Immature natural killer cell (primary cell): ENCODE data around the gene TMSB10. TPM values are rescaled to one million over a fixed set of nuclear protein-coding genes. Genes with fewer than 3 reads are reported as not detected.
A peak's percentile ranks its signal among the peaks of the same experiment; 100 is the strongest.
"Not testable (repeated sequence)": the region's sequence is repeated elsewhere in the genome, so short reads cannot be mapped to it uniquely, and the experiment has no call there.

Source experiments
- DNase-seq, 3 donors: peaks; one replicate each; pipeline ENCODE4 v3.0.0; 2022; ENCODE audit warnings: mixed read lengths in 1 of 3
- H3K27ac Mint-ChIP-seq, 6 donors: one replicate each; pipeline ENCODE4 v1.8.0; 2020; ENCODE audit warnings: mixed read lengths in 6 of 6, mild to moderate bottlenecking in 5 of 6, inconsistent platforms in 4 of 6, moderate library complexity in 3 of 6
- H3K27me3 Mint-ChIP-seq, 3 donors: one replicate each; pipeline ENCODE4 v1.8.0; 2020 to 2021; ENCODE audit warnings: low read depth in 3 of 3, mild to moderate bottlenecking in 3 of 3, mixed read lengths in 3 of 3, moderate library complexity in 3 of 3, inconsistent platforms in 1 of 3
- H3K36me3 Mint-ChIP-seq, 3 donors: one replicate each; pipeline ENCODE4 v1.8.0; 2020; ENCODE audit warnings: mixed read lengths in 3 of 3, inconsistent platforms in 2 of 3, mild to moderate bottlenecking in 2 of 3
- H3K4me1 Mint-ChIP-seq, 2 donors: one replicate each; pipeline ENCODE4 v1.8.0; 2020; ENCODE audit warnings: inconsistent platforms in 2 of 2, mild to moderate bottlenecking in 2 of 2, mixed read lengths in 2 of 2, moderate library complexity in 1 of 2
- H3K4me3 Mint-ChIP-seq, 5 donors: one replicate each; pipeline ENCODE4 v1.8.0; 2020; ENCODE audit warnings: mild to moderate bottlenecking in 5 of 5, mixed read lengths in 5 of 5, inconsistent platforms in 3 of 5, moderate library complexity in 3 of 5
- H3K9me3 Mint-ChIP-seq, 6 donors: one replicate each; pipeline ENCODE4 v1.8.0; 2020; ENCODE audit warnings: mild to moderate bottlenecking in 6 of 6, mixed read lengths in 6 of 6, inconsistent platforms in 4 of 6, moderate library complexity in 3 of 6
- polyA plus RNA-seq, 3 donors: library from polyadenylated mRNA; unstranded; fragments of 300-500 nt; fragmentation: Illumina TruSeq; gene quantifications; one replicate each; pipeline ENCODE4 v1.2.3, GENCODE V29; 2021

TMSB10 gene
- polyA plus RNA-seq, 3 donors from 2014 or later: 4,386 to 7,531 (median 5,397) TPM

DNA sequence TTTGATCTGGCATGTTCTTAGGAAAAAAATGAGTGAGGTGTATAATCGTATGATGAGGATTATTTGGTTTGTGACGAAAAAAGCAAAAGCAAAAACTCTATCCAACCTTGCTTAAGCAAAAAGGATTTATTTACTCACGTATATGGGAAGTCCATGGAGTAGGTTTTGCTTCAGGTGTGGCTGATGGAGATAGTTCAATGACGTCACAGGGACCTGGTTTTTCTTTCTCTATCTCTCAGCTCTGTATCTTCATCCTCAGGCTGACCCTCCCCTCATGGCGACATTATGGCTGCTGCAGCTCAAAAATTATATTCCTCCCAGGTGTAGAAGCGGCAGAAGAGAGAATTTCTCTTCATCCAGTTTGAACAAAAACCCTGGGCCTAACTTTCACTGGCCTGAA, 8.9 kb downstream of the TMSB10 start:
- Mint-ChIP-seq H3K36me3 (peaks cover 0 to 2% (median 0%) of the 10 kb centered on the region in 3 donors), H3K27me3 (peaks cover 3 to 12% (median 10%) of the 10 kb centered on the region in 3 donors), H3K27ac (no peak overlapping the region), H3K4me3 (no peak overlapping the region), H3K9me3 (peaks cover 2 to 9% (median 7%) of the 10 kb centered on the region in 6 donors), H3K4me1 (peaks cover 13 to 17% of the 10 kb centered on the region in 2 donors)
- no peak for DNase-seq

GRCh38 chr2:84915675-84916074, 10.2 kb downstream of the TMSB10 start:
- H3K4me3 Mint-ChIP-seq, H3K36me3 Mint-ChIP-seq, DNase-seq, H3K27ac Mint-ChIP-seq, H3K4me1 Mint-ChIP-seq, H3K27me3 Mint-ChIP-seq, H3K9me3 Mint-ChIP-seq: not testable (repeated sequence)

DNA sequence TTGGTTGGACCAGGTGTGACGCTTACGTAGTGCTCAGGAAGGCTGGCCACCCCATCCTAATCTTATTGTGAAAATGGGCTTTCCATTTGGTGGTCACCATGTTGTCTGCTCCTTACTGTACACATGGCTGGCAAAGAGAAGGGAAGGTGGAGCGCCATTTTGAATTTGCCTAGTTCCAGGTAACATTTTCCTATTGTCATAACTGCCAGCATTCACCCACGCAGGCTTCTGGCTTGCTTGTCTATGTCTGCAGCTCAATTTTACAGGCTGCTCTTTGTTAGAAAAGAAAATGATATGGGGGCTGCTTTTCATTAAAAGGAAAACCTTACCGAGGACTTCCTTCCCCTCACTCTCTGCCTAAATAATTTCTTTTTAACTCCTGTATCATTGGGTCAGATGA, 12.4 kb downstream of the TMSB10 start:
- H3K36me3 Mint-ChIP-seq, DNase-seq, H3K27me3 Mint-ChIP-seq, H3K4me1 Mint-ChIP-seq, H3K27ac Mint-ChIP-seq, H3K4me3 Mint-ChIP-seq, H3K9me3 Mint-ChIP-seq: not testable (repeated sequence)

GRCh38 chr2:84918430-84918829, 13.0 kb downstream of the TMSB10 start:
- Mint-ChIP-seq H3K9me3 (no peaks in the 10 kb centered on the region), H3K4me3 (no peak overlapping the region), H3K27ac (no peak overlapping the region), H3K4me1 (peaks cover 5 to 7% of the 10 kb centered on the region in 2 donors), H3K27me3 (peaks cover 0 to 2% (median 0%) of the 10 kb centered on the region in 3 donors), H3K36me3 (no peaks in the 10 kb centered on the region)
- DNase-seq: no peak

GRCh38 chr2:84919885-84920580, 14.6 kb downstream of the TMSB10 start:
- no peak for DNase-seq
- Mint-ChIP-seq H3K4me1 (peaks cover 12 to 14% of the 10 kb centered on the region in 2 donors), H3K9me3 (no peaks in the 10 kb centered on the region), H3K27me3 (peaks cover 0 to 2% (median 0%) of the 10 kb centered on the region in 3 donors), H3K27ac (no peak overlapping the region), H3K4me3 (no peak overlapping the region), H3K36me3 (no peaks in the 10 kb centered on the region)

DNA sequence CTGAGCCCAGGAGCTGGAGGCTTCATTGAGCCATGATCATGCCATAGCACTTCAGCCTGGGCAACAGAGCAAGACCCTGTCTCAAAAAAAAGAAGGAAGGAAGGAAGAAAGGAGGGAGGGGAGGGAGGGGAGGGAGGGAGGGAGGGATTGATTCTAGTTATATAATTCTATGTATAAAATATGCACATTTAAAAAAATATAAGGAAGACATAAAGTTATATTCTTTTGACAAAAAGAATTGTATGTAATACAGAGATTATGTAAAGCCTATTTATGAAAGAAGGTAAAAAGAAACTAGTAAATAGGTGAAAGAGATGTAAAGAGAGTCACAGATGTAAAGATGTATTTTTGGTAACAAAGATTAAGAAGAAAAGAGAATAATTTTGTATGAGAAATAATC, 17.6 kb downstream of the TMSB10 start:
- Mint-ChIP-seq H3K4me3 (no peak overlapping the region), H3K27me3 (peaks cover 4 to 9% (median 8%) of the 10 kb centered on the region in 3 donors), H3K9me3 (no peaks in the 10 kb centered on the region), H3K27ac (no peak overlapping the region), H3K4me1 (peaks cover 32 to 37% of the 10 kb centered on the region in 2 donors), H3K36me3 (no peaks in the 10 kb centered on the region)
- DNase-seq: no peak

DNA sequence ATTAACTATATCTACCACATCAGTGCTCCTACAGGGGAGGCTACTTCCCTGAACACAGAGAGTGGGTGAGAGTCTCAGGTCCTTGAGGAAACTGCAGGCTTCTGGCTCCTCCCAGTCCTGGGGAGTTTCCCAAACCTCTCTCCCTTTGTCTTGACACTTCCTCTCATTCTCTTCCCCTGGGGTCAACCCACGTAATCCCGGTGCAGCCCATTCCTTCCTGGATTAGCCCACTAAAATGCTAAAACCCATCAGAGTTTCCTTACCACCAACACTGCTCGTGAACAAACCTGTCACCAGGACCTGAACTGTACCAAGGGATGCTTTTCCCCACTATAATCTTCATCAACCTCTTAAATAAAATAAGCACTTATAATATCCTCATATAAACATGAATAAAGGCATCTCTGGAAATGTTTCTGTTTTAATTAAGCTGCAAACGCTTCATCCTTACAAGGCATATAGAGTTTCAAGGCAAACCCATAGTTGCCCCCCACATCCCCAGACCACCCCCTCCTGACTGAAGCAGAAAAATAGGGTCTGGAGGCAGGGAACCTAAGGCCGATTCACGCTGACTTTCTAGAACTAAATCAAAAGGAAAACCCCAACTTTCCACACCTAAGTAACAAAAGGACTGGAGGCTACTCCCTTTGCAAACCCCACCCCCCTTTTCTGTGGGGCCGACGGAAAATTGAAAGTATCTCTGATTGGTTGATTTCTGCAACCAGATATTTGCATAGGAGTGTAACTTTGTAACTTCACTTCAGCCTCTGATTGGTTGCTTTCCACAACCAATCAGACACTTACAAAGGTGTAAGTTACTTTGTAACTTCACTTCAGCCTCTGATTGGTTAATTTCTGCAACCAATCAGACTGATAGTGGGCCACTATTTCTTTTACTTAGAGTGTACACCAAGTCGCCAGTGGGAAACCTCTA, 19.0 kb downstream of the TMSB10 start:
- Mint-ChIP-seq H3K9me3 (no peaks in the 10 kb centered on the region), H3K4me1 (peaks cover 27 to 31% of the 10 kb centered on the region in 2 donors), H3K27ac (peak overlapping the region in 2 of 6 donors; percentile 9 to 69), H3K27me3 (peaks cover 4 to 9% (median 8%) of the 10 kb centered on the region in 3 donors), H3K36me3 (no peaks in the 10 kb centered on the region), H3K4me3 (no peak overlapping the region)
- no peak for DNase-seq

DNA sequence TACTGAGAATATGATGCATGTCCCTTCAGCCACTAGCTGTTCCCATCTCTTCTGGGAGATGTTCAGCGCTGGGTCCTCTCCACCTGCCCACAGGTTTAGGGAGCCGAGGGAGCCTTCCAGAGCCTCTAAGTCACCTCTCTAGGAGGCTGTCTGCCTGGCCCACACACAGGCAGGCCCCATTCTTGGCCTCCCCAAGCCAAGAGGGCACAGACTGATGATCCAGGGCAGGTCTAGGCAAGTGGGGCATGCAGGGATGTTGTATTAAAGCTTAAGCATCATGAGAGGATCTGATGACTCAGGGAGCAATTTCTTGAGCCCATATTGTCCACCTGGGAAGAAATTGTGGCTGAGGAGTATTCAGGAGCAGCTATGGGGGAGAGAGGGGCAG, 19.9 kb downstream of the TMSB10 start:
- DNase-seq: no peak
- Mint-ChIP-seq H3K36me3 (no peaks in the 10 kb centered on the region), H3K27ac (peak overlapping the region in 5 of 6 donors; percentile 15 to 91 (median 88)), H3K4me3 (peak overlapping the region; percentile 88 to 97 (median 93)), H3K9me3 (no peaks in the 10 kb centered on the region), H3K4me1 (peaks cover 27 to 31% of the 10 kb centered on the region in 2 donors), H3K27me3 (peaks cover 4 to 9% (median 8%) of the 10 kb centered on the region in 3 donors)

- Mint-ChIP-seq H3K4me3 (peak overlapping the region; percentile 88 to 97 (median 93)), H3K9me3 (no peaks in the 10 kb centered on the region), H3K4me1 (peaks cover 27 to 31% of the 10 kb centered on the region in 2 donors), H3K27ac (peak overlapping the region; percentile 85 to 91 (median 88)), H3K36me3 (no peaks in the 10 kb centered on the region), H3K27me3 (peaks cover 4 to 9% (median 8%) of the 10 kb centered on the region in 3 donors)
- DNase-seq: peak; percentile 92 to 95 (median 94)
These were observed 20.4 kb downstream of the TMSB10 start for GRCh38 chr2:84925724-84926376.

- no peak for DNase-seq
- Mint-ChIP-seq H3K4me3 (peak overlapping the region in 4 of 5 donors; percentile 88 to 97 (median 92)), H3K4me1 (peaks cover 27 to 31% of the 10 kb centered on the region in 2 donors), H3K27me3 (peaks cover 4 to 9% (median 8%) of the 10 kb centered on the region in 3 donors), H3K36me3 (no peaks in the 10 kb centered on the region), H3K27ac (peak overlapping the region in 4 of 6 donors; percentile 70 to 85 (median 78)), H3K9me3 (no peaks in the 10 kb centered on the region)
These were observed 21.8 kb downstream of the TMSB10 start for GRCh38 chr2:84927275-84927627.

DNA sequence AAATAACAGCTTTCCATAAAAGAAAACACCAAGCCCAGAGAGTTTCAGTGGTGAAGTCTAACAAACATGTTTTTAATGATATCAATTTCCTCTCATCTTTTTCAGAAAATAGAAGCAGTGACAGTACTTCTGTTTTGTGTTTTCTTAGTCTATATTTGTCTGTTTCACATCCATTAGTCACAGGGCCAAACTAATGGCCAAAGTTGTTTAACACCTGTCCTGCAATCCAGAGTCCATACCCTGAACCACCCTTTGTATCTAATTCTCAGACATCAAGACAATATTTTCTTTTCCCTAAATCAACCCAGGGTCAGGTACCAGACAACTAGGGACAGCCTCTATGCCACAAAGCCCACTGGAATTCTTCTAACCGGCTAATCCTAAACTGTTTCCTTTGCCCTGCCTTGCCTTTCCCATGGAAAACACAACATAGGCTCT, 25.9 kb downstream of the TMSB10 start:
- no peaks in the 10 kb centered on the region for H3K36me3 Mint-ChIP-seq
- H3K27ac Mint-ChIP-seq: no peak overlapping the region
- no peaks in the 10 kb centered on the region for H3K9me3 Mint-ChIP-seq
- no peak overlapping the region for H3K4me3 Mint-ChIP-seq
- peaks cover 0 to 4% (median 3%) of the 10 kb centered on the region in 3 donors for H3K27me3 Mint-ChIP-seq
- DNase-seq: no peak
- peaks cover 11% of the 10 kb centered on the region in 2 donors for H3K4me1 Mint-ChIP-seq

DNA sequence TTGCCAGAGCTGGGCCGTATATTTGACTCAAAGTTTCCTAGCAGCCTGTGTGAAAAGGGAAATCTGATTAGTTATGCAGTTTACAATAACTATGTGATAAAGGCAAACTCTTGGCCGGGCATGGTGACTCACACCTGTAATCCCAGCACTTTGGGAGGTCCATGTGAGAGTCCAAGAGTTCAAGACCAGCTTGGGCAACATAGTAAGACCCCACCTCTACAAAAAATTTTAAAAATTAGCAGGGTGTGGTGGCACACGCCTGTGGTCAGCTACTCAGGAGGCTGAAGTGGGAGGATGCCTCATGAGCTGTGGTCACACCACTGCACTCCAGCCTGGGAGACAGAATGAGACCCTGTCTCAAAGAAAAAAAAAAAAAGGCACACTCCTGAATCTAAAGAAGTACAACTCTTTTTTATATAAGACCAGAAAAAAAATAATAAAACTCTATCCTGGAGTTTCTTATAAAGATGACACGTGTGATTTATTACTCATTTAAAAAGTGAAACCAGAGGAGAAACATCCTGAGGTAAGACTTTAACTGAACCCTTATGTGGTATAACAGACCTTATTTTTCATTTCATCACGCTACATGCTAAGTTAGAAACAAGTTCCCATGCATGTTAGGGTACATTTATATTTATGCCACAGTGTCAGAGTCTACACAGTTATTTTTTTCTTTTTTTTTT, 32.9 kb downstream of the TMSB10 start:
- peak overlapping the region; percentile 60 to 82 (median 78) for H3K4me3 Mint-ChIP-seq
- DNase-seq: peak; percentile 61 to 70 (median 69)
- peaks cover 0 to 5% (median 0%) of the 10 kb centered on the region in 3 donors for H3K36me3 Mint-ChIP-seq
- peaks cover 4 to 13% (median 11%) of the 10 kb centered on the region in 3 donors for H3K27me3 Mint-ChIP-seq
- no peaks in the 10 kb centered on the region for H3K9me3 Mint-ChIP-seq
- H3K27ac Mint-ChIP-seq: peak overlapping the region; percentile 93 to 97 (median 96)
- H3K4me1 Mint-ChIP-seq: peaks cover 30 to 33% of the 10 kb centered on the region in 2 donors
